HG02678 (cell line): ENCODE results near the gene LZTR1.
"Not testable (repeated sequence)": the region's sequence is repeated elsewhere in the genome, so short reads cannot be mapped to it uniquely, and the experiment has no call there.

ENCODE experiments used
- ATAC-seq: cut with Tn5 transposase; IDR thresholded peaks from one replicate; pipeline ENCODE4 v1.9.1; 2021; ENCODE audit warnings: mild to moderate bottlenecking, moderate library complexity; ENCODE audit not compliant: unreplicated experiment

The LZTR1 gene

GRCh38 chr22:20965104-20965887 is 16.8 kb upstream of the LZTR1 start:
- ATAC-seq, result no peak

GRCh38 chr22:20965888-20966855 is 15.9 kb upstream of the LZTR1 start:
- ATAC-seq, result no peak

- no peak for ATAC-seq
Measured at GRCh38 chr22:20966883-20967696, 15.0 kb upstream of the LZTR1 start, which contains the start of gene AIFM3. Gene AIFM3 (plus strand): TSS chr22:20967255. CDS start chr22:20967945, 690 bp downstream.

- ATAC-seq, result no peak
Measured at GRCh38 chr22:20967697-20968211, 14.3 kb upstream of the LZTR1 start.

GRCh38 chr22:20968281-20968977 is 13.7 kb upstream of the LZTR1 start:
- ATAC-seq, result no peak

GRCh38 chr22:20970939-20971657 is 11.0 kb upstream of the LZTR1 start:
- no peak for ATAC-seq

- ATAC-seq, result not testable (repeated sequence)
Measured at GRCh38 chr22:20972014-20972694, 9.9 kb upstream of the LZTR1 start.

GRCh38 chr22:20972933-20973577 is 9.0 kb upstream of the LZTR1 start:
- ATAC-seq, result no peak

- no peak for ATAC-seq
Measured at GRCh38 chr22:20973634-20974286, 8.3 kb upstream of the LZTR1 start.

GRCh38 chr22:20974336-20974955 is 7.7 kb upstream of the LZTR1 start:
- no peak for ATAC-seq

- ATAC-seq, result no peak
Measured at GRCh38 chr22:20975541-20976290, 6.4 kb upstream of the LZTR1 start.

GRCh38 chr22:20976291-20976877 is 5.7 kb upstream of the LZTR1 start:
- no peak for ATAC-seq

- ATAC-seq, result no peak
Measured at GRCh38 chr22:20977019-20977418, 5.1 kb upstream of the LZTR1 start.

GRCh38 chr22:20977516-20978170 is 4.5 kb upstream of the LZTR1 start:
- ATAC-seq, result no peak

- ATAC-seq, result no peak
Measured at GRCh38 chr22:20978419-20978818, 3.7 kb upstream of the LZTR1 start.
